ENCODE measurements around the gene ALDOA. TPM values are rescaled to one million over a fixed set of nuclear protein-coding genes. Genes with fewer than 3 reads are reported as not detected.

ALDOA gene
- total and polyA plus RNA-seq, 10 of the 15 experiments (the other 5 are each of a cell fraction or from before 2014, with no cell fraction given): 218 to 2,339 (median 1,095) TPM

GRCh38 chr16:30096862-30097563 is 31.5 kb downstream of the ALDOA start (continued):
- no peak for TF ChIP-seq ZBTB11 (CRISPR knock-in tag; IDR thresholded peaks at IDR 0.05)
- TF ChIP-seq SREBF2 (IDR thresholded peaks at IDR 0.05; ENCODE audit: low read length): no peak
- peak; percentile 95 for TF ChIP-seq KLF5 (IDR thresholded peaks at IDR 0.05; ENCODE audit: partially characterized antibody)
- TF ChIP-seq BACH1 (IDR thresholded peaks at IDR 0.05; ENCODE audit: borderline replicate concordance): 0 out of 2 replicates have a peak, but pooled peaks have one; percentile 13
- peak; percentile 79; the same call in 1 of the 2 replicates for TF ChIP-seq SPI1 (IDR thresholded peaks at IDR 0.05; ENCODE audit: borderline replicate concordance, insufficient read depth, low read depth, low read length)
- TF ChIP-seq CBX5 (IDR thresholded peaks at IDR 0.05; ENCODE audit: low read depth): peak; percentile 99
- TF ChIP-seq MXI1 (IDR thresholded peaks at IDR 0.05; ENCODE audit: low read depth, low read length): no peak
- TF ChIP-seq E2F4 (IDR thresholded peaks at IDR 0.05; ENCODE audit: low read depth, low read length): no peak
- no peak for TF ChIP-seq TCF7 (IDR thresholded peaks at IDR 0.05; ENCODE audit: borderline replicate concordance)
- no peak for TF ChIP-seq SUPT20H (IDR thresholded peaks at IDR 0.05; ENCODE audit: borderline replicate concordance, control insufficient read depth, low read depth, low read length)
- TF ChIP-seq SP1 (IDR thresholded peaks at IDR 0.05; ENCODE audit: low read depth, low read length): no peak
- TF ChIP-seq ZBTB33 (IDR thresholded peaks at IDR 0.05): peak; percentile 98
- TF ChIP-seq NFYB (IDR thresholded peaks at IDR 0.05; ENCODE audit: insufficient read depth, low read depth, low read length): no peak

All from GM12878 (cell line).